Posterior vena cava (tissue), 2 donors: ENCODE data around the gene CDH13. TPM values are rescaled to one million over a fixed set of nuclear protein-coding genes. Genes with fewer than 3 reads are reported as not detected.

Experiments
- DNase-seq: peaks from one replicate; pipeline ENCODE4 v3.0.0-alpha.2; 2020; ENCODE audit warnings: low spot score
- intact Hi-C, 2 donors: fragments of 100-400 bp; cut with DNase I; formaldehyde crosslinking; loops; one replicate each; pipeline versions ENCODE4 v1.14.1 to v1.14.2; 2022 to 2023
- total RNA-seq, 2 donors: library from RNA; stranded (reverse); fragmentation: NEBNext Ultra II Directional; extraction: Animal tissue kit (Norgen Biotek cat#: 25700); gene quantifications; one replicate each; pipeline ENCODE4 v1.2.1, GENCODE V29; 2021
- donor health status: DM: yes; HTN: yes; CAD: no.
- donor health status: DM: yes; HTN: yes; CAD: no.

CDH13 gene
- total RNA-seq, 2 donors from 2014 or later: 32.0 to 81.7 TPM

DNA sequence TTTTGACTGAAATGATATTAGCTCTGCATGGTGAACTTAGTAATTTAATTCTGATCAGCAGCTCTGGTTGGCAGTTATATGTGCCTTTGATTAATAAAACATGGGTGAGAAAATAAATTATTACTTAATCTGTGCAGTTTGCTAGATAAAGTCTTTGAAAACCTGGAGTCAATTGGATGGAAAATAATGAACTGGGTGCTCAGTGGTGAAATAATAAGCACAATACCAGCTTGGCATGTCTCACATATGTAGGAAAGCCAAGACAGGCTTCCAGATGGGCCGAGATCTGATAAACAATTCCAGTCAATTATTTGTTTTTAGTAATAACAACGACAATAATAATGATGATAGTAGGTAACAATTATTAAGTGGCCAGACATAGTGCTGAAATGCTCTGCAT lies 326.7 kb downstream of the CDH13 start:
- no peak for DNase-seq
- intact Hi-C loops: no loop called here

DNA sequence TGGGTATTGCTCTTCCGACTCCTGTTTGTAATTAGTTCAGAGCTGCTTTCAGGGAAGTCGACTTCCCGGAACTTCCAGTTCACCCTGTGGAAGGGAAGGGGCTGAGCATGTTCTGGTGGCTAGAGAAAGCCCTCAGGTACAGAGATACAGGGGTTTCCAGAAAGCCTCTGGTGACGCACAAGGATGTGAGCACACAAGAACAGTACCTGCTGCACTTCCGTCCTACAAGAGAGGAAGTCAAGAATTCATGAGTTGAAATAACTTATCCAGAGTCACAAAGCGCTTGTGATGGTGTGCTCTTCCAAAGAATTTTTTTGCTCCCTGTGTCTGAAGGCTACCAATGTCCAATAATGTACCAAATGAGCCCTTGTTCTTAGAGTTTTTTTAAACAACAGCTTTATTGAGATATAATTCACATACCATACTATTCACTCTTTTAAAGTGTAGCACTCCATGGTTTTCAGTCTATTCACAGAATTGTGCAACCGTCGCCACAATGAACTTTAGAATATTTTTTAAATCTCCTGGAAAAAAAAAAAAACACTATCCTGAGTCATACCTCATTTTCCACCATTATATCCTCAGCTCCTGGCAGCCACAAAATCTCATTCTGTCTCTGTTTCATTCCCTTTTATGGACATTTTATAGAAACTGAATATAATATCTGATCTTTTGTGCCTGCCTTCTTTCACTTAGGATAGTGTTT lies 327.6 kb downstream of the CDH13 start:
- intact Hi-C loops: no loop called here
- no peak for DNase-seq

DNA sequence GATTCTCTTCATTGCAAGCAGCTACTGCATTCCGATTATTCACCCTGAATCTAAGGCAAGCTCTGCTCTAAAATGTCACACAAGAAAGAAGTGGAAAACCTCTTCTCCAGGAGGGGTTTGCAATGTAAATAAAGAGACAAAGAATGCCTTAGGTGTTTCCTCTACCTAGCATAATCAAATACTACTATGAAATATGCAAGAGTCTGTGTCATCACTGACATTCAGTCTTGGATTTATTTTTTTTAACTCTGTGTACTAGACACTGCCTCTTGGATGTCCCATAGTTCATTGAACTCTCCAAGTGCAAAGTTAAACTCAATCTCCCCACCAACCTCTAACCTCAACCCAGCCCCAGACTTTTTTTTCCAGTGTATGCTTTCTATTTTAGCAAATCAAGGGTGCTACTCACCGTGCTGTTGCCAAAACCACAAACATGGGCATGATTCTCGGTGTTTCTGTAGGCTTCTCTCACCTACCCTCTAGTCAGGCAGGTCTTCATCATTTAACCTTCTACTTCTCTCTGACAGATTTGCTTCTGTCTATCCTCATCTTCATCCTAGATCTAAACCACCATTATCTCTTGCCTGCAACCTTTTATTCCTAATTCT lies 329.1 kb downstream of the CDH13 start:
- intact Hi-C loops: no loop called here

DNA sequence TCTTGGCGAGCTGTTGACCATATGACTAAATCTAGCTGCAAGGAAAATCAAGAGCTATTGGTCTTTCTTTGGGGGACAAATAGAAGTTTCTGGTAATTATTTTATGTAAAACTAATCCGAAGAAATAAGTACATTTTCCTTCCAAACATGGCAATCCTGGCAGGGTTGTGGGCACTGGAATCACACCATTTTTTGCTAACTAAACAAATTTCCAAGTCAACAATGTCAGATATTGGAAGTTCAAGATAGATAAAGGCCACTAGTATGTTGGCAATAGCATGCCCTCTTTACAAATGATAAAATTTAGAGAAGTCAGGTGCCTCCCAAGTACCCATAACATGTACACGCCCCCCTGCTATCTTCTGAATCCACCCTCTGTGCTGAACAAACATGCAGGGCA lies 330.4 kb downstream of the CDH13 start:
- no peak for DNase-seq
- intact Hi-C loops: no loop called here

More for the DNA sequence above, 329.1 kb downstream of the CDH13 start:
- DNase-seq: no peak

DNA sequence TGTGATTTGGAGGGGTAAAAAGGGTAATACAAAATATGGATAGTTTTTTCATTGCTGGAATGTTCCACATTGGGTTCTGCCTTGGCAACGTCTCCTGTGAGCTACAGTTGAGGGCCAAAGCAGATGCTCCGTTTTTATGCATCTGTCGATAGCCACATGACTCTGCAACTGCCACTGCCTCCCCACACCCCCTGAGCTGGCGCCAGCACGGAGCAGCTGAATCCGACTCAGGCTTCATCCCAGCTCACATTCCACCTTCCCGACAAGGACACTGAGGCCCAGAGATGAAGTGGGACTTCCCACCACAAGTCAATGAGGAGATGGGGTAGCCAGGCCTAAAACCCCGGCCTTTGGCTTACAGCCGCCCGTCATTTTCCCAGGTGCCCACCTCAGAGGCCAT lies 334.1 kb downstream of the CDH13 start:
- intact Hi-C loops: no loop called here
- no peak for DNase-seq

DNA sequence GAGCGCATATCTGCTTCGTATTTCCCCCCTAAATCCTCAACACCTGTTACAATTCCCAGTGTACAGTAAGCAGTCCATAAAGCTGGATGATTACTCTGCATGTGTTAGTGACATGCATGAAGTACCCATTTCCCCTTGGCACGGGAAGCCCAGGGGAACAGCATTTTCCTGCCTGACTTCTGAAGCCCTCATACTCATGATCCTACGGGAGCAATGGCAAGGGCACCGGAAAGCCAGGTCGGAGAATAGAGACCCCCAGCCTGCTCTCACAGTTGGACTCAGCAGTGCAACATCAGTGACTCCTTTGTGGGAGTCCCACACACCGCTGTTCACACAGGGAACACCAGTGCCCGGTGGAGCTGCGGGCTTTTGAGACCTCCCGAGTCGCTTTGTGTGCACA lies 336.9 kb downstream of the CDH13 start:
- no peak for DNase-seq
- intact Hi-C loops: no loop called here

DNA sequence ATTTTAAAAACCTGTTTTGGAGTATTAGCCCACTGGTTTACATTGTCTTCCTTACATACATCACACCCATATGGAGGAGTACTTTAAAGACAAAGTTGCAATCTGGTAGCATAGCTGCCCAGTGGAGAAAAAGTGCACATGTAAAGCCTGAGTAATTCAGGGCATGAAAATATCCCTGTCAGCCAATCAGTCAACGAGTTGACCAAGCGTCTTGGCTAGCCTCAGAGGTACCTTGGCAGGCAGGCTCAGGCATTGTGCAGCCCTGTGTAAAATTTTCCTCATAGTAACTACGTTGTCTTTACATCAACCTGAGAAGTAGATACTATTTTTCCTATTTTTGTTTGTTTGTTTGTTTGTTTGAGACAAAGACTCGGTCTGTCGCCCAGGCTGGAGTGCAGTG lies 339.0 kb downstream of the CDH13 start:
- intact Hi-C loops: no loop called here
- no peak for DNase-seq

DNA sequence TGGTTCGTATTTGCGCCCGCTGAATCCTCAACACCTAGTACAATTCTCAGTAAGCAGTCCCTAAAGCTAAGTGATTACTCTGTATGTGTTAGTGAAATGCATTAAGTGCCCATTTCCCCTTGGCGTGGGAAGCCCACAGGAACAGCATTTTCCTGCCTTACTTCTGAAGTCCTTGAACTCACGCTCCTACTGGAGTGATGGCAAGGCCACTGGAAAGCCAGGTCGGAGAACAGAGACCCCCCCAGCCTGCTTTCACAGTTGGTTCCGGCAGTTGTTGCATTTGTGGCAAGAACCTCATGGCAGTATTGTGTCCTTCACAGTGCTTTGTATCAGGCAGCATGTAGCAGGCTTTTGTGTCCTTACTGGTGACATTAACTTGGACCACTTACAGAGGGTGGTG lies 340.7 kb downstream of the CDH13 start:
- DNase-seq: no peak
- intact Hi-C loops: no loop called here

DNA sequence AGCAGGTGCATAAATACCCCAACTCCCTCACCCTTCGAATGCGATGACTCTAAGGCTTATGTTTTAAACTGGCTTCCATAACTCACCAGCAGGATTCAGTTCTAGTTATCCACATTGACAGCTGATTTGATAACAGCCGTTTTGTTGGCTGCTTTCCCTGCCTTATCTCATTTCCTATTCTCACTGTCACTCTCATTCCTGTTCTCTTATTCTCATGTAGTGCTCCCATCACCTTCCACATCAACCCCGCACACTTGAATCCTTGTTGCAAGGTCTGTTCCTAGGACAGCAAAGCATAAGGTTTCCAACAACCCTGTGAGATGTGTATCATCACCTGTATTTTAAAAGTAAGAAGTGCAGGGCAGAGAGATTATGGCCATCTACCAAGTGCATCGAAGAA lies 344.4 kb downstream of the CDH13 start:
- no peak for DNase-seq
- intact Hi-C loops: no loop called here

DNA sequence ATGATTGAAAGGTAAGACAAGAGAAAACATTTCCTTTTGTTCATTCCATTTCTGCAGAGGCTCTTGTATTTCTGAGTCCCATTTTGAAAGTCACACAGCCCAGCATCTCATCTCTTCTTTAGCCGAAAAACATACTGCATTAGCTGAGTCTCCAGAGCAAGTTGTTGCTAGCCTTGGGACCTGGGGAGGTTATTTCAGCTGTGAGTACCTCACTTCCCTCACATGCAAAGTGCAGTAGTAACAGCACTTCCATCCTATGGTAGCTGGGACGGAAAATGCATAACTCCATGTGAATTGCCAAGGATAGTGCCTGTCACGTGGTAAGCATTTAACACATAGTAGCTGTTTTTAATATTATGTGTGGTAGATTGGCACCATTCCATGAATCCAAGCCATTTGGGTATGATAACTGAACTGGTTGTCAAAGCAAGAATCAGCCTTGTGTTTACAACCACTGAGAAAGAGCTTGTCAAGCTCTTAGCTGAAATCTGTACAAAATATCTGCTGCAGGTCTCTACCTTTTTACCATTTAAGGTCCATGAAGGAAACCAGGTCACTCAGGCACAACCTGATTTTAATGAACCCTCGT lies 345.7 kb downstream of the CDH13 start:
- intact Hi-C loops: no loop called here
- no peak for DNase-seq

DNA sequence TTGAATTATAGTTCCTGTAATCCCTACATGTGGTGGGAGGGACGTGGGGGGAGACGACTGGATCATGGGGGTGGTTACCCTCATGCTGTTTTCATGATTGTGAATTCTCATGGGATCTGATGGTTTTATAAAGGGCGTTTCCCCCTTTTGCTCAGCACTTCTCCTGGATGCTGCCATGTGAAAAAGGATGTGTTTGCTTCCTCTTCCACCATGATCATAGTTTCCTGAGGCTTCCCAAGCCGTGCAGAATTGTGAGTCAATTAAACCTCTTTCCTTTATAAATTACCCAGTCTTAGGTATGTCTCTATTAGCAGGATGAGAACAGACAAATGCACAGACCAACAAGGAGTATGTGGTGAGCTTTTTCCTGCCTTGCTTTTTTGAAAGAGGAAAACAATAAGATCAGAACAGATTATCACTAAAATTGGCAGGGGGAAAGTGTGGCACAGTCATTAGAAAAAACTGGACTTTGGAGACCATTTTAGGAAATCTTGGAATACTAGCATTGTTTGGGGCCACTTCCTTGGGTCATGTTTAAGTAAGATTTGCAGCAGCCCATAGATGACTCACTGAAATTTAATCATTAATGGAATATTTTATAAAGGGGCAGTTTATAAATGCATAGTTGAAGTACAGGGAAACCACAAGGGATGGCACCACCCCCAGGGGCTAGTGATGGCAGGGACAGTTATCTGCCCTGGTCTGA lies 352.8 kb downstream of the CDH13 start:
- DNase-seq: no peak
- intact Hi-C loops: no loop called here

DNA sequence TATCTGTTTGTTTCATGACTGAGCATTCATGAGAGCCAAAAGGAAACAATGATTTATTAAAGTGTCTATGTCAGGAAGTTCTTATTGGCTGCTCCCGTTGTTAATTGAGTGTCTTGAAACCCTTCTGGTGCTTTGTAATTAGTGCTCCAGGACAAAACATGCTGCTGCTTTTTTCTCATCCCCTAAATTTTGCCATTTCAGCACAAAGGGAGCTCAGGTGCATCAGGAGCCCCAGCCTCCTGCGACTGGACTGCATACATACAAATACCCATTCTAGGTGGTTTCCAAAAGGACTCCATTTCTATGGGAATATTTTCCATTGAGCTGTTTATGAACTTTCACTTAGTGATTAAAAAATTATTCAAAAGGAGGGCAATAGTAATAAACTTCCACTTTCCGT lies 354.0 kb downstream of the CDH13 start:
- no peak for DNase-seq
- intact Hi-C loops: no loop called here

DNA sequence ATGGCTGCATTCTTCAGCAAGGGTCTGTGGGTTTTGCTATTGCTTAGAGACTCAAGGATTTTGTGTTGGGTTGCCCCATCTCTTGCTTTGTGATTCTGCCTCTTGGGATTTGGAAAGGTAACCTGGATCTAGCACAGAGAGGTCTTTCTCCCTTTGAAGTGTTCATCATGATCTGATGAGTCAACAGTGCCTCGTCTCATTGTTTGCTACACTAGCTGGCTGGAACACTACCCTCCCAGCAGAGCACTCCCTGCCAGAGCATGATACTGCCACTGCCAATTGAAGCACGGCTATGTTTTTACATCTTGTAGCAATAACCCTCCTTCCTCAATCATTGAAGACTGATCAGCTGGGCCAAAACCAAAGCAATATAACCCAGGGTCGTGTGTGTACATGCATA lies 361.0 kb downstream of the CDH13 start:
- no peak for DNase-seq
- intact Hi-C loops: loop anchor here in 1 of 2 donors (5.0 kb wide), 1 partner anchor 1540 kb away; no protein-coding TSS in a partner anchor

DNA sequence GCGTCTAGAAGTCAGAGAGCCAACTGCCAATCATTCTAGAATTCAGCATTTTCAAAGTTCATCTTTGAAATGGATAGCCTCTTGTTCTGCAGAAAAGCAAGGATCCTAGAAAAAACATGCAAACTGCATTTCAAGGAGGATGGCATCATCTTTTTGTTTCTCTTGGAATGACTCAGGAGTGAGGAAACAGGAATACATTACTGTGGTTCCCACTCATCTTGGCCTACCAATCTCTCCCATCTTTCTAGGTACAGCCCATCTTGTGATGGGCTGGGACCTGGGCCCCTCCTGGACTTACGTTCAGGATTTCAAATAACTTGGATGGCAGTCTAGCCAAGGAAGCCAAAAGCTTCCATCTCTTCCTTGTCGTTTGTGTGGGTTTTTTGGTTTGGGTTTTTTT lies 363.4 kb downstream of the CDH13 start:
- DNase-seq: no peak
- intact Hi-C loops: no loop called here

DNA sequence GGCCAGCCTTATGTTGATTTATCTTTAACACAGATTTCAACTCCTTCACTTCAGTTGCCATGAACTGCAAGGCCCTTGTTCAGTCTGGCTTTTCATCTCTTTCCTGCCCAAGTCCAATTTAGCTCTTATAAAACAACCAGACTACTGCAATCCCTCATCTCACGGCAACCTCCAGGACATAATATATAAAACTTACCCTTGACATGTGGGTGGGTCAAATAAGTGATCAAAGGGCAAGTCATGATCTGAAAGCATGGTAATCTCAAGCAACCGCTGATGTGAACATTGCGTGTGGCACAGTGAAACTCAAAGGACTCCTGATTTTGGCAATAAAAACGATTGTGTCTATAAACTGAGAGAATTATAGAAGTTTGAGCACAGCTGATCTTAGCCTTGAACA lies 364.6 kb downstream of the CDH13 start:
- intact Hi-C loops: no loop called here
- no peak for DNase-seq

DNA sequence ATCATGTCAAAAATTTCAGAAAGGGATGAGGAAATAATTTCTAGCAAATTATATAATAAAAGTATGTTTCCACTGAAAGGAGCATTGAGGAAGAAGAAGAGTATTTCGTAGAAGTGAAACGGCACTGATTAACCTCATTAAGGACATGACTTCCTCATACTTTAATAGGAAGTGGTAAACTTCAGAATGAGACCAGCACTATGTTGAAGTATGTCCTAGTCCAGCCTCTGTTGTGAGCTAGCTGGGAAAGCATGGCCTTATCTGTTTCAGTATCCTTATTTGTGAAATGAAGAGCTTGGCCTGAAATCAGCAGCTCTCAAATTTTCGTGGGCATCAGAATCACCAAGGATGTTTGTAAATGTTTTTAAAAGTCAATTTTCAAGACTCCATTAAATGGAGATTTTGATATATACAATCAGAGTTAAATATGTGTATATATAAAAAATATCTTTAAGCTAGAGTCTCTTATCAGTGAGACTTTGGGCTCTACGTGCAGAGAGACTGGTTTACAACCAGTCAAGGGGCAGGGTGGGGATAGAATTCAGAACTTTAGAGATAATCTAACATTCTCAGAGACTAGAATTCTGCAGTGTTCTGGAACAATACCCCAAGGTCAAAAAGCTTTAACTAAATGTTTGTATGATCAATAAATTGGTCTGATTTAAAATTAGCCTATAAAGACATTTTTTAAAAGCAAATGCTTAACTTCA lies 365.4 kb downstream of the CDH13 start:
- intact Hi-C loops: no loop called here
- no peak for DNase-seq

DNA sequence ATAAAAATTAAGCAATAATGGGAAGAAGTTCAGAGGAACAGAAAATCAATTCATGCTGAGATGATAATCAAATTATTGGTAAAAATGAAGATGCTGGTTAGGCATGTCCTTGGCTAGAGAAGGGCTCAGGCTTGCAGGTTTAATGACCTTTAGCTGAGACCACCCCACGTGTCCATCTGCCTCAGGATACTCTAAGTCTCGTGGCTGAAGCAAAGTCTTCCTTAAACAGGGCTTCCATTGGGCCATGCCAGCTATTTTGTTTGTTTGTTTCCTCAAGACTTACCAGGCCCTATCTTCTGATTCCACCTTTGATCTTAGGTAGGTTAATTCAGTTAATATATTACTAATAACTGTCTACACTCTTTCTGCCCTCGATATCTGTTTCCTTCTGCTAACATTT lies 366.0 kb downstream of the CDH13 start:
- DNase-seq: no peak
- intact Hi-C loops: no loop called here

DNA sequence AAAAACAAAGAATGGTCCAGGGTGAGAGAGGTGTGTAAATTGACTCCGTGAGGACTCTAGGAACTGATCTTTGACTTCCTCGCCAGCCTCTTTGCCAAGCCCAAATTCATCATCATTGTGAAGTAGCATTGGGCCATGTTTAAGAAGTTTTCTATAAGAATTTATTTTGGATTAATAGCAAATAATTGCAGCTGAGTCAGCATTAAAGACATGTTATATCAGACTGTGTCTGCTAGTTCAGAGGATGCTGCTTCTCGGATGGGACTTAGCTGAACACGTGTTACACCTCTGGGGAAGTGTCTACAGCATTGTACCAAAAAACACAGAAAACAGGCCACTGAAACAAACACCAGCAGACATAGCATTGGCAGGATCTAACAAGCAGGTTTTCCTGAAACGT lies 366.6 kb downstream of the CDH13 start:
- intact Hi-C loops: no loop called here
- no peak for DNase-seq

DNA sequence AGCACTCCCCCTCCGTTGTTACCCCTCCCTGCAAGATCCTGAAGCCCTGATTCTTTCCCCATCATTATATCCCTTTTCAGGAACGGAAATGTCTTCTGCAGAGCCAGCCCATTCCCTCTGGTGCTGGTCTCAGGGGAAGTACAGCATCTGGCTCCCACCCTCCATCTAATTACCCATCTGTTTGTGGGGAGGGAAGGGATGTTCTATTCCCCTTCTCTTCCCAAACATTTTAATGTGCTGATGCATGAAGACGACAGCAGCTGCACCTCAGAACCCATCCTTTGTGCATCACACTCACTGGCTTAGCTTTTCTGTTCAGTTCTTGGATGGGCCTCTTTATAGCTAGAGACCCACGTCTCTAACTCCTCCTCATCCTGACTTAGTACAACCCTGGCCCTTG lies 367.2 kb downstream of the CDH13 start:
- DNase-seq: no peak
- intact Hi-C loops: no loop called here
